NCI-H510A (cell line): ENCODE data around the gene PSTK.
A peak's percentile ranks its signal among the peaks of the same experiment; 100 is the strongest.

ENCODE experiments used
- DNase-seq: peaks from one replicate; lab custom pipeline; 2025; lab: John Stamatoyannopoulos, UW

PSTK gene

GRCh38 chr10:122992031-122992585, 11.9 kb downstream of the PSTK start:
- DNase-seq: no peak

- DNase-seq: no peak
Observed at GRCh38 chr10:122993797-122994336, 13.7 kb downstream of the PSTK start.

GRCh38 chr10:122995936-122996335, 15.7 kb downstream of the PSTK start:
- no peak for DNase-seq

- DNase-seq: no peak
Observed at GRCh38 chr10:122997864-122998263, 17.7 kb downstream of the PSTK start.

GRCh38 chr10:122998360-122998917, 18.2 kb downstream of the PSTK start:
- no peak for DNase-seq

GRCh38 chr10:122998934-122999333, 18.7 kb downstream of the PSTK start:
- DNase-seq: no peak

- DNase-seq: peak; percentile 58
Observed at GRCh38 chr10:122999347-122999746, 19.1 kb downstream of the PSTK start.

GRCh38 chr10:123000155-123000554, 20.0 kb downstream of the PSTK start:
- DNase-seq: no peak

GRCh38 chr10:123001370-123001769, 21.2 kb downstream of the PSTK start:
- no peak for DNase-seq

- no peak for DNase-seq
Observed at GRCh38 chr10:123004298-123004697, 24.1 kb downstream of the PSTK start.

- DNase-seq: peak; percentile 19
Observed at GRCh38 chr10:123007558-123008354, 27.6 kb downstream of the PSTK start.

GRCh38 chr10:123008355-123009104, 28.3 kb downstream of the PSTK start, which contains the start of the genes ACADSB and IKZF5:
ACADSB (plus strand) TSS chr10:123009006; CDS start chr10:123009030, 24 bp downstream.
IKZF5 (minus strand) TSS chr10:123008795; CDS start chr10:122998625, 10,170 bp downstream.
- peak; percentile 96 for DNase-seq

- no peak for DNase-seq
Observed at GRCh38 chr10:123009105-123009820, 29.1 kb downstream of the PSTK start.

GRCh38 chr10:123011987-123012386, 31.8 kb downstream of the PSTK start:
- DNase-seq: no peak

GRCh38 chr10:123013456-123014419, 33.5 kb downstream of the PSTK start:
- no peak for DNase-seq

GRCh38 chr10:123014772-123015171, 34.6 kb downstream of the PSTK start:
- DNase-seq: no peak

GRCh38 chr10:123016228-123016627, 36.0 kb downstream of the PSTK start:
- no peak for DNase-seq

- DNase-seq: no peak
Observed at GRCh38 chr10:123017421-123018165, 37.4 kb downstream of the PSTK start.

- DNase-seq: no peak
Observed at GRCh38 chr10:123018531-123018930, 38.3 kb downstream of the PSTK start.

- DNase-seq: no peak
Observed at GRCh38 chr10:123019264-123019663, 39.1 kb downstream of the PSTK start.
